HFFc6 (cell line): ENCODE results near the gene MMP27. TPM values are rescaled to one million over a fixed set of nuclear protein-coding genes. Genes with fewer than 3 reads are reported as not detected.

Source experiments
- DNase-seq: peaks from one replicate; pipeline ENCODE4 v3.0.0-alpha.2; 2018
- H3K27ac Mint-ChIP-seq: 2 replicates; pipeline ENCODE4 v1.8.0; 2020; ENCODE audit warnings: mild to moderate bottlenecking, mixed read lengths
- H3K27me3 Mint-ChIP-seq: 2 replicates; pipeline ENCODE4 v1.8.0; 2021; ENCODE audit warnings: mild to moderate bottlenecking, moderate library complexity, mixed read lengths; ENCODE audit not compliant: insufficient read depth
- H3K36me3 Mint-ChIP-seq: 2 replicates; pipeline ENCODE4 v1.8.0; 2021; ENCODE audit warnings: low read depth, mixed read lengths
- H3K4me1 Mint-ChIP-seq: 2 replicates; pipeline ENCODE4 v1.8.0; 2020; ENCODE audit warnings: low read depth, mixed read lengths
- H3K4me3 Mint-ChIP-seq: 2 replicates; pipeline ENCODE4 v1.8.0; 2020; ENCODE audit warnings: mild to moderate bottlenecking, moderate library complexity, mixed read lengths
- H3K9me3 Mint-ChIP-seq: 2 replicates; pipeline ENCODE4 v1.8.0; 2020; ENCODE audit warnings: mild to moderate bottlenecking, mixed read lengths
- CTCF ChIP-seq: fragments of 200-600 bp; sonication (generic); IDR thresholded peaks from 2 replicates; pipeline ENCODE4 v1.5.0; 2021; ENCODE audit warnings: antibody characterized with exemption, mild to moderate bottlenecking
- total RNA-seq, 6 experiments: library from RNA; stranded (reverse); fragmentation: NEBNext Ultra II Directional; extraction: Animal tissue kit (Norgen Biotek cat#: 25700); gene quantifications; 2 replicates in 1 of 6; 3 replicates in 5 of 6; pipeline ENCODE4 v1.2.3, GENCODE V29; 2021

The MMP27 gene
- total RNA-seq, 6 experiments from 2014 or later: not detected

GRCh38 chr11:102647430-102647829, 58.1 kb downstream of the MMP27 start:
- H3K4me1 Mint-ChIP-seq: peaks cover 8% of the 10 kb centered on the region
- TF ChIP-seq CTCF: no peak
- H3K9me3 Mint-ChIP-seq: no peaks in the 10 kb centered on the region
- DNase-seq: no peak
- H3K27ac Mint-ChIP-seq: no peak overlapping the region
- no peak overlapping the region for H3K4me3 Mint-ChIP-seq
- no peaks in the 10 kb centered on the region for H3K36me3 Mint-ChIP-seq
- peaks cover 21% of the 10 kb centered on the region for H3K27me3 Mint-ChIP-seq

- H3K4me1 Mint-ChIP-seq: peaks cover 8% of the 10 kb centered on the region
- no peaks in the 10 kb centered on the region for H3K9me3 Mint-ChIP-seq
- H3K4me3 Mint-ChIP-seq: no peak overlapping the region
- no peak for TF ChIP-seq CTCF
- DNase-seq: no peak
- no peak overlapping the region for H3K27ac Mint-ChIP-seq
- peaks cover 10% of the 10 kb centered on the region for H3K27me3 Mint-ChIP-seq
- no peaks in the 10 kb centered on the region for H3K36me3 Mint-ChIP-seq
These were observed 61.6 kb downstream of the MMP27 start for GRCh38 chr11:102643941-102644340.

Other genes starting within 250 kb of the MMP27 start
- gene MMP7, start 175.0 kb downstream of the MMP27 start, total RNA-seq: not detected
- not detected for gene MMP20, start 80.4 kb downstream of the MMP27 start, total RNA-seq
- not detected for gene MMP8, start 19.2 kb upstream of the MMP27 start, total RNA-seq
- 1 to 10 TPM in 4 of 6 experiments, under 1 TPM in 2; 0.33 to 3.9 (median 1.1) TPM for gene MMP10, start 74.9 kb upstream of the MMP27 start, total RNA-seq
- 1,000 to 10,000 TPM in 4 of 6 experiments, 100 to 1,000 TPM in 2; 523 to 1,218 (median 1,082) TPM for gene MMP1, start 92.4 kb upstream of the MMP27 start, total RNA-seq
- gene MMP3, start 137.8 kb upstream of the MMP27 start, total RNA-seq: 100 to 1,000 TPM in 1 of 6 experiments, 10 to 100 TPM in 5; 35.4 to 112 (median 42.1) TPM
- gene MMP12, start 169.2 kb upstream of the MMP27 start, total RNA-seq: 1 to 10 TPM in 1 of 6 experiments, under 1 TPM in 5; 0.20 to 1.2 (median 0.31) TPM
- not detected for gene MMP13, start 250.0 kb upstream of the MMP27 start, total RNA-seq